T-helper 2 cell treated with Interferon-gamma antibody and Interleukin-4, amounts not matched to agents 100 ng/mL and 5 ng/mL, for 36 hours (primary cell): ENCODE data around the gene NISCH. TPM values are rescaled to one million over a fixed set of nuclear protein-coding genes. Genes with fewer than 3 reads are reported as not detected.

Experiments
- intact Hi-C: fragments of 100-400 bp; cut with micrococcal nuclease; formaldehyde crosslinking; loops from one replicate; pipeline ENCODE4 v1.15.1; 2023
- total RNA-seq: library from RNA; stranded (reverse); gene quantifications from 2 replicates; pipeline ENCODE4 v1.2.3, GENCODE V29; 2022

The NISCH gene
- total RNA-seq, 1 donor from 2014 or later = 79.6 TPM

- intact Hi-C loops = no loop called here
These were observed 13.6 kb downstream of the NISCH start for GRCh38 chr3:52469001-52469400.

GRCh38 chr3:52470920-52471319 lies 15.5 kb downstream of the NISCH start:
- intact Hi-C loops = no loop called here

- intact Hi-C loops = no loop called here
These were observed 16.2 kb downstream of the NISCH start for GRCh38 chr3:52471371-52472238.

GRCh38 chr3:52472239-52473000 lies 17.0 kb downstream of the NISCH start:
- intact Hi-C loops = no loop called here

GRCh38 chr3:52473026-52473425 lies 17.6 kb downstream of the NISCH start:
- intact Hi-C loops = no loop called here

- intact Hi-C loops = no loop called here
These were observed 21.8 kb downstream of the NISCH start for GRCh38 chr3:52477076-52477795.

GRCh38 chr3:52477796-52478095 lies 22.3 kb downstream of the NISCH start:
- intact Hi-C loops = no loop called here

GRCh38 chr3:52479037-52479876 lies 23.9 kb downstream of the NISCH start:
- intact Hi-C loops = no loop called here

GRCh38 chr3:52479877-52480575 lies 24.6 kb downstream of the NISCH start:
- intact Hi-C loops = no loop called here

- intact Hi-C loops = no loop called here
These were observed 25.6 kb downstream of the NISCH start for GRCh38 chr3:52480768-52481715.

- intact Hi-C loops = no loop called here
These were observed 26.6 kb downstream of the NISCH start for GRCh38 chr3:52481819-52482521.

GRCh38 chr3:52483081-52483480 lies 27.7 kb downstream of the NISCH start:
- intact Hi-C loops = no loop called here

GRCh38 chr3:52483577-52484381 lies 28.4 kb downstream of the NISCH start:
- intact Hi-C loops = no loop called here

GRCh38 chr3:52484680-52485461 lies 29.5 kb downstream of the NISCH start:
- intact Hi-C loops = no loop called here

- intact Hi-C loops = no loop called here
These were observed 31.8 kb downstream of the NISCH start for GRCh38 chr3:52487050-52487787.
